HepG2 (cell line): ENCODE measurements around the gene TEAD4. TPM values are rescaled to one million over a fixed set of nuclear protein-coding genes. Genes with fewer than 3 reads are reported as not detected.
A peak's percentile ranks its signal among the peaks of the same experiment; 100 is the strongest.

ENCODE experiments used
- ARHGAP35 ChIP-seq: sonication (generic); formaldehyde crosslinking; IDR thresholded peaks from 2 replicates; pipeline ENCODE4 v1.9.0; 2022; ENCODE audit warnings: mild to moderate bottlenecking, inconsistent platforms, moderate library complexity, missing genetic modification reagents, borderline replicate concordance
- CBX2 ChIP-seq, 2 experiments: fragments of 200-600 bp in 1 of 2; sonication (generic); formaldehyde crosslinking in 1 of 2; IDR thresholded peaks; 2 replicates each; pipeline versions ENCODE4 v1.7.0 to v1.8.1; 2018 to 2022; ENCODE audit warnings: low read depth in 2 of 2, low read length in 1 of 2, mild to moderate bottlenecking in 1 of 2, missing genetic modification reagents in 1 of 2
- CCDC6 ChIP-seq: sonication (generic); formaldehyde crosslinking; IDR thresholded peaks from 2 replicates; pipeline ENCODE4 v1.8.1; 2022; ENCODE audit warnings: mild to moderate bottlenecking, missing genetic modification reagents, moderate library complexity
- DDIT3 ChIP-seq: sonication (generic); formaldehyde crosslinking; IDR thresholded peaks from 2 replicates; pipeline ENCODE4 v1.4.0; 2020; ENCODE audit warnings: mild to moderate bottlenecking, missing genetic modification reagents
- FOXM1 ChIP-seq: sonication (generic); formaldehyde crosslinking; IDR thresholded peaks from 2 replicates; pipeline ENCODE4 v1.5.0; 2020; ENCODE audit warnings: missing genetic modification reagents
- HES4 ChIP-seq: sonication (generic); formaldehyde crosslinking; IDR thresholded peaks from 2 replicates; pipeline ENCODE4 v1.9.0; 2021; ENCODE audit warnings: mild to moderate bottlenecking, missing genetic modification reagents, borderline replicate concordance
- MZF1 ChIP-seq: sonication (generic); formaldehyde crosslinking; IDR thresholded peaks from 2 replicates; pipeline ENCODE4 v1.8.1; 2023; ENCODE audit warnings: mild to moderate bottlenecking, missing genetic modification reagents, borderline replicate concordance
- NCOA1 ChIP-seq: sonication (generic); formaldehyde crosslinking; IDR thresholded peaks from 2 replicates; pipeline ENCODE4 v1.9.0; 2021; ENCODE audit warnings: missing genetic modification reagents
- REPIN1 ChIP-seq: sonication (generic); formaldehyde crosslinking; IDR thresholded peaks from 2 replicates; pipeline ENCODE4 v1.8.0; 2022; ENCODE audit warnings: missing genetic modification reagents, low read depth, mild to moderate bottlenecking, borderline replicate concordance
- REXO4 ChIP-seq: sonication (generic); formaldehyde crosslinking; IDR thresholded peaks from 2 replicates; pipeline ENCODE4 v1.8.0; 2022; ENCODE audit warnings: missing genetic modification reagents, mild to moderate bottlenecking, borderline replicate concordance
- RXRA ChIP-seq: sonication (generic); formaldehyde crosslinking; IDR thresholded peaks from 2 replicates; pipeline ENCODE4 v1.5.1; 2020; ENCODE audit warnings: missing genetic modification reagents
- ZBTB37 ChIP-seq: sonication (generic); formaldehyde crosslinking; IDR thresholded peaks from 2 replicates; pipeline ENCODE4 v1.4.0; 2020; ENCODE audit warnings: mild to moderate bottlenecking, missing genetic modification reagents
- ZNF18 ChIP-seq: sonication (generic); formaldehyde crosslinking; IDR thresholded peaks from 2 replicates; pipeline ENCODE4 v1.8.0; 2022; ENCODE audit warnings: mild to moderate bottlenecking, missing genetic modification reagents; ENCODE audit not compliant: insufficient replicate concordance
- ZNF572 ChIP-seq: sonication (generic); formaldehyde crosslinking; IDR thresholded peaks from 2 replicates; pipeline ENCODE4 v1.5.1; 2020; ENCODE audit warnings: mild to moderate bottlenecking, missing genetic modification reagents
- ZNF574 ChIP-seq: sonication (generic); formaldehyde crosslinking; IDR thresholded peaks from 2 replicates; pipeline ENCODE4 v1.4.0; 2020; ENCODE audit warnings: missing genetic modification reagents
- ZNF577 ChIP-seq: sonication (generic); formaldehyde crosslinking; IDR thresholded peaks from 2 replicates; pipeline ENCODE4 v1.4.0; 2020; ENCODE audit warnings: mild to moderate bottlenecking, low read depth, missing genetic modification reagents, borderline replicate concordance
- ZNF83 ChIP-seq: sonication (generic); formaldehyde crosslinking; IDR thresholded peaks from 2 replicates; pipeline ENCODE4 v1.4.0; 2020; ENCODE audit warnings: missing genetic modification reagents, mild to moderate bottlenecking, borderline replicate concordance
- polyA plus RNA-seq, 8 experiments: library from polyadenylated mRNA; depleted of rRNA in 3 of 8; stranded (reverse) in 7 of 8; unstranded in 1 of 8; fragments of >200 nt; fragmentation: Illumina TruSeq in 4 of 8; extraction: Trizol in 4 of 8; gene quantifications; 2 replicates each; pipeline versions ENCODE4 v1.2.1 to v1.2.3, GENCODE V29; 2011 to 2016; ENCODE audit warnings: low read depth in 4 of 8, missing spikeins in 1 of 8, mixed read lengths in 1 of 8; ENCODE audit not compliant: insufficient read depth in 1 of 8
- total RNA-seq, 5 experiments: library from RNA; depleted of rRNA; stranded (reverse); fragments of >200 nt; fragmentation: Illumina TruSeq; extraction: Trizol; gene quantifications; 2 replicates each; pipeline ENCODE4 v1.2.3, GENCODE V29; 2016; ENCODE audit warnings: low read depth in 1 of 5

Gene TEAD4
- total and polyA plus RNA-seq, 2 of the 13 experiments (the other 11 are each of a cell fraction or from before 2014, with no cell fraction given) = 45.0 to 69.4 TPM

DNA sequence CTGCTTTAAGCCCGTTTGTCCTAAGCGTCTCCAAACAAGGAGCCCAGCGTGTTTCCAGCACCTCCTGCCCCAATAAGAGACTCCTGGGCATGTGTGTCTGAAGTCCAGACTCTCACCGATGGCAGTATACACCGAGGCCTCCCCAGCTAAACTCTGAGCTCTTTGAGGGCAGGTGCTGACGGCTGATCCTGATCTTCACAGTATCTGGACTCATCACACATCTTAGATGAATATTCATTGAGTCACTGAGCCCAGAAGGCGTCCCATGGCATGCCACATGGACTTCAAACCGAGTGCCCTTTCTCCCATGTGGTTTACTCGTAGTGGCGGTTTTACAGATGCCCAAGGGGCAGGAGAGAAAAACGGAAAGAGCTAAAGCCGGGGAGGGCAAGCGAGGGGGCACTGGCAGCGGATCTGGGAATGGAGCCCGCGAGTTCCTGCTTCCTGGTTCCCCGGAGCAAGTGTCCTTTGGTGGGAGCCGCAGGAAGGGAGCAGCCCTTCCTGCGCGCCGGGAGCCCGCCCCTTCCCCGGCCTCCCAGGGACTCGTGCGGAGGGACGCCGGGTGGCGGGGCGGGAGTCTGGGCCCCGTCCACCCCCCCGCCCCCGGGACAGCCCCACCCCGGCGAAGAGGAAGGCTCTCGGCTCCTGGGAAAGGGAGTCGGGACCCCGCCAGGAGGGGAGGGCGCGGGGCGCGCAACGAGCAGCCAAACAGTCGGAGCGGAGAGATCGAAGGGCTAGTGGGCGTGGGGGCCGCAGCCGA, 585 bp upstream of the TEAD4 start (continued):
- TF ChIP-seq ZBTB37 (no peak), HES4 (CRISPR knock-in tag) (0 out of 2 replicates have a peak, but pooled peaks have one; percentile 26), DDIT3 (CRISPR knock-in tag) (no peak), REPIN1 (no peak), ZNF577 (no peak), ARHGAP35 (CRISPR knock-in tag) (no peak), ZNF574 (CRISPR knock-in tag) (peak; percentile 46; the same call in 1 of the 2 replicates), RXRA (CRISPR knock-in tag) (peak; percentile 26; the same call in 1 of the 2 replicates), CCDC6 (CRISPR knock-in tag) (peak; percentile 76; the same call in 1 of the 2 replicates), CBX2 (IDR thresholded peaks at IDR 0.05; ENCODE audit: low read depth, low read length) (no peak), CBX2 (CRISPR knock-in tag; IDR thresholded peaks at IDR 0.05; ENCODE audit: low read depth) (no peak), NCOA1 (CRISPR knock-in tag) (no peak), ZNF18 (CRISPR knock-in tag) (peak; percentile 62), ZNF572 (no peak), ZNF83 (CRISPR knock-in tag) (no peak), REXO4 (CRISPR knock-in tag) (no peak), FOXM1 (no peak), MZF1 (no peak)
